HG03097 (cell line): ENCODE results near the gene DLG2.

Experiments used
- ATAC-seq: cut with Tn5 transposase; IDR thresholded peaks from one replicate; pipeline ENCODE4 v1.9.1; 2021; ENCODE audit not compliant: unreplicated experiment, low FRiP score

Gene DLG2

DNA sequence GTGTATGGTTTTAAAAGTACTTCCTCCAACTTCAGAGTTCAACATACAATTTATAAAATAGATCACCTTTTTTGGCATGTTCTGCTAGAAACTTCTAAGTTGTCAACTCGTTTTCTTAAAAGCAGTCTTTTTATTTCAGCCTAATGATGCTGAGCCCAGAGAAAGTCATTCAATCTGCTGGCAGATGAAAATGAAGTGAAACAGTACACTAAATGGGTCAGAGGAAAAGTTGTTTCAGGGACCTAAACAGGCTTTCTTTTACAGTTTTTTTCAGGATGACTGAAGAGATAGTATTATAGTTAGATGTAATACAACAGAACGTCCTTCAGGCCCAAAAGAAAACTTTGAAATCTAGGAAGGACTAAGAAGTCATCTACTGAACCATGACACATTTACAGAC lies 1498.3 kb downstream of the DLG2 start:
- ATAC-seq = no peak

DNA sequence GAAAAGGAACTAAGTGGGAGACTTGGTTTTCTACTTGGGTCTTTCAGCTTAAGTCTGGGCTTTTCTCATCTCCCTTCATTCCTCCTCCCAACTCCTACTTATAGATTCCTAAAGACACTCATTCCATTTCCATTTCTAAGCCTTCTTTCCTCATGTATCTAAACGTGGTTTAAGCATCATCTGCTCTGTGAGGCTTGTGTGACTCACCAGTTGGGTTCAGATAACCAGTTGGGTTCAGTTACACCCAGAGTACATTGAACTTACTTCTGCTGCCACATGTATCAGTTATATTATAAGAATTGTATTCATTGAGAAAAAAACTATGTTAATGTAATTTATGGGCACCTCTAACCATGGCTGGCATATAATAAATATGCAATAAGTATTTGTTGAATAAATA lies 1509.8 kb downstream of the DLG2 start:
- no peak for ATAC-seq

DNA sequence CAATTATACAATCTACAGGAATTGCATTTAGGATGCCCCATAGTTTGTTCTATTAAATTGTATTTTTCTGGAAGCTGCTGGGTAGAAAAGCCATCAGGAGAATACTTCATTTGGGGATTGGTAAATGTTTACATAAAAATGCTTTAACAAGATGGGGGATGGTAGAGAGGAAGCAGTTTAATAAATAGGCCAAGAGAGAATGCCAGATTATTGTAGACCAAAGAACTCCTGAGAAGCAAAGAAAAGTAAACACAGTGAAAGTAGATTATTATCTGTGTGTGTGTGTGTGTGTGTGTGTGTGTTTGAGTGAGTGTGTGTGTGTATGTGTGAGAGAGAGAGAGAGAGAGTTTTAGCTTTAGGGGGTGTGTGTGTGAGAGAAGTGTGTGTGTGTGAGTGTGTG lies 1520.6 kb downstream of the DLG2 start:
- ATAC-seq = no peak

GRCh38 chr11:84105148-84105547 lies 1522.0 kb downstream of the DLG2 start:
- ATAC-seq = no peak

DNA sequence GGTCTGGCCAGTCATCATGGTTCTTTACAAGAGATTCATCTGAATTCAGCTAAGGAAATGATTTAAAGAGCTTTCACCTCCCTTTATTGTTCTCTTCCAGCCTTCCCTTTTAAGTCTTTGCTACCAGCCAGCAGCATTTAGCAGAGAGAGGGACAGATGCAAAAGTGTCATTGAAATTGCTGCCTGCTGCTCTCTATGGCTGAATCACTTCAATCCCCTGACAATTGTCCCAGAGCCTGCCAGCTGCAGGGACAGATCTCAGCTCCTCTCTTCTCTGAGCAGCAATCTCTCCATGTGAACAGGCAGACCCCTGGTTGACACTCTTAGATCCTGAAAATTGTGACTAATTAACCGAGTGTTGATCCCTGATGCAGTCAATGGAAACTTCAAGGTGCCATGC lies 1524.0 kb downstream of the DLG2 start:
- ATAC-seq = no peak

- ATAC-seq = no peak
Observed at GRCh38 chr11:84097186-84097585, 1530.0 kb downstream of the DLG2 start.

DNA sequence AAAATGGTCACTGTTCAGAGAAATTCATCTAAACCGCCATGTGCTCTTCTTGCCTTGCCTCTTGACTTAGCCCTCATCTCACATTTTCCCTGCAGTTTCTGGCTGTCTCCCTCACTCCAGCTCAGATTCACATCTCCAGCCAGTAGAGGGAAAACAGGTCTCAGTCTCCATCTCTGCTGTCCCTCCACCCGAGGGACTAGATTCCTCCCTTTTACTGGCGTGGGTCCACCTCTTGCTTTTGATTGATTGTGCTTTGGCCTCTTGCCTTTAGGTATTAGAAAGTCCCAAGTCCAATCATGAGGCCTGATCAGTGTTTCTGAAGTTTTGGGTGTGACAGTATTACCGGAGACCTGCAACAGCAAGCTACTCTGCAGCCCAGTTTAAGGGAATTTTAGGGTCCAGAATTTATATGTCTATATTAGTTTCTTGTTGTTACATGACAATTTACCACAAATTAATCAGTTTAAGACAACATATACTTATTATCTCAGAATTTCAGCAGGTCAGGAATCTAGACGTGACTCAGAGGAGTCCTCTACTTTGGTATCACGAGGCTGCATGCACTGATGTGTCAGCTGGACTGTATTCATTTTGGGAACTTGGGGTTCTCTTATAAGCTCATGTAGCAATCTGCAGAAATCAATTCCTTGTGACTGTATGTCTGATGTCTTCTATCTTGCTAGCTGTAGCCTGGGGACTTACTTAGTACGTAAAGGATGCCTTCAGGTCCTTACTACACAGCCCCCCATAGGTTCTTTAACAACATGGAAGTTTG lies 1535.7 kb downstream of the DLG2 start:
- no peak for ATAC-seq

DNA sequence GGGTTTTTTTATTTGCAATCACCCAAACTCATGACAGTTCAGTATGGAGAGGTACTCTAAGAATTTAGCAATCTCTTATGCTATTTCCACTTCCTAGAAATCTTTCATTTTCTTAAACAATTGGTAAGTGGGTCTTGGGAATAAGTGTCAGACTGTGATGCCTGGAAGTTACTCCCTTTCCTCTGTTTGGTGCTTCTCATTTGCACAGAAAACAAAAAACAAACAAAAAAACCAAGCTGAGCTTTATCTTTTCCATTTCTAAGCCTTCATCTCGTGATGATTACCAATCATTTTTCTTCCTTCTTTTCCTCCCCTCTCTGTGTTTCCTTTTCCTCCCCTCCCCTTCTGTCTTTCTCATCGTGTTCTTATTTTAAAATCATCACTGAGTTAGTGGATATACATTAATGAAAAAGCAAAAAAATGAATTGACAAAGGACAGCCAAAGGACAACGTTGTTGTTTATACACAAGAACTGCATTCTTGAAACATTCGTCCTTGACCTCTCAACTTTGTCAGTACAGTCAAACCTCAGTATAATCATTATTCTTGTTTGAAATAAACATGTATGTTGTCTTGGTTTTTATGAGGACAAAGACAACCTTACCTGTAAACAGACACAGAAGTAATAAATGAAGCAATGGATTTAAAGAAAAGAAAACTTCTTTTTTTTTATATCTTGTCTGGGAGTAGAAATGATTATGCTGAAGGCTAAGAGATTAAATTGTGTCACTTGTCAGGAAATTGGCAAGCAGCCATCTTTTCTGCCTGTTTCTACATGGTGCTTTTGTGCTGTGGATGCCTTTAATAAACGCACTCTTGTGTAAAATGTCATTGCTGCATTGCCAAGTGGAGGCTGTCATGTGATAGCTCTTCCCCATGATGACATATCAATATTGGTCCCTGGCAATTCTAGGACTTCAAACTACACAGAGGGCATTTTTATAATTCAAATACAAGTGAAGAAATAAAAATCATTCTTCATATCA lies 1537.8 kb downstream of the DLG2 start:
- ATAC-seq = no peak

GRCh38 chr11:84071851-84072250 lies 1555.3 kb downstream of the DLG2 start:
- ATAC-seq = no peak

DNA sequence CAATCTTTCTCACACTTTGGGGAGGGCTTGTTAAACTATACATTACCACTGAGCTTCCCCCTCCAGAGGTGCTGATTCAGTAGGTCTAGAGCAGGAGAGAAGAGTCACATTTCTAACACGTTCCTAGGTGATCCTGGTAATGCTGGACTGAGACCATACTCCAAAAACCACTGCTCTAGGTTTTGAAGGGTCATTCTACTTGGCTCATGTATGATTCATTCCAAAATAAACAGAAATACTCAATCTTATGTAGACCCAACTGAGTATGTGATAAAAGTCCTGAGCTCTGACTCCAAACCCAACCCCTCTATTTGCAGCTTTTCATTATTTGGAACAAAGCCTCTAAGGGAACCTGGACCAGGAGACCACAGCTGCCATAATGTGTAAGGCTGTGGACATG lies 1558.1 kb downstream of the DLG2 start:
- no peak for ATAC-seq

- ATAC-seq = no peak
Observed at GRCh38 chr11:84061726-84062125, 1565.4 kb downstream of the DLG2 start.

DNA sequence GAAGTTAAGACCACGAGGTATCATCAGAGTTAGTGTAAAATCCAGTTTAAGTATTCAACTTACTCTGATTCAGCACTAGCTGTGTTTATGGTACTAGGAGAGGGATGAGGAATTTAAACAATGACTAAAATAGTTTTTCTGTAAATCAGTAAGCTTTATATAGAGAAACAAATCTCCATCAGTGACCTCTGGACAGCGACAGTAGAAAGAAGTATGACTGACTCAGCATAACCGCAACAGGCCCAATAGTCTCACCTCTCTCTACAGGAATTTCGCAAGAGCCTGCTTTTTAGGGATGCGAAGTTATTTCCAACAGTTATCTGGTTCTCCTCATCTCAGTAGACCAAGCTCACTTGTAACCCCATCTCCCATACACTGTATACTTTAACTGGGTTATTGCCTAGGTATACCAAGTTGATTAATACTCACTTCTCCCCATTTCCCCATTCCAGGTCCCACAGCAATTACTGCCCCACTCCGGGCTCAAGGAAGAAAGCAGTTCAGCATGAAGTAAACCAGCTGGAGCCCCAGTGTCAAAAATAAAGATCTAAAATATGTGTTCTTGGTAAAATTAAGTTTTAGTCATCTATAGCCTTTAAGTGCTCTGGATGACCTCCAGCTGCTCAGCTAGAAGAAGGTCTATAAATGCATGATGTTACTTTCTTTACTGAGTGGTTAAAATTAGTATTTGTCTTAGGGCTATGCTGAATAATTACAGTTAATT lies 1570.3 kb downstream of the DLG2 start:
- ATAC-seq = no peak

- no peak for ATAC-seq
Observed at GRCh38 chr11:84045146-84045545, 1582.0 kb downstream of the DLG2 start.

GRCh38 chr11:84044706-84045105 lies 1582.4 kb downstream of the DLG2 start:
- no peak for ATAC-seq

DNA sequence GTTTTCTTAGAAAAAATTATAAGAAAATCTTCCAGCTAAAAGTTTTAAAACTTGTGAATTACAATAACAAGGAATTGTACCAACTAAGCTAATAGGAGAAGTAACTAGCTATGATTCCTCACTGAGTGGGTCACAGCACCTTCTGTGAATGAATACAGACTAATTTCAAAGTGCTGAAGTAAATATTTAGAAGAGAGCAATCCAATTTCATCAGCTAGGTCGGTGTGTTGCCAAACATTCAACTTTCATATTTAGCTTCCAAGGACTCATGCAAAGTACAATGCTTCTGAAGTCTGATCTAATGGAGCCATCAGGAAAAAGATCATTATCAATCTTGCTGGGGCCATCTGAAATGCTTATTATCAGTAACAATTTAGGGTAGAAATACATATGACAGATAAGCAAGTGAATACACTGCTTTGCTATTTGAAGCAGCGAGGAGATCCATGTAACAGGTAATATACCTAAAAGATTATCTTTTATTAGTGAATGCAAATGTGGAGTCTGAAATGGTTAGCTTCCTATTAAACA lies 1590.4 kb downstream of the DLG2 start:
- no peak for ATAC-seq

DNA sequence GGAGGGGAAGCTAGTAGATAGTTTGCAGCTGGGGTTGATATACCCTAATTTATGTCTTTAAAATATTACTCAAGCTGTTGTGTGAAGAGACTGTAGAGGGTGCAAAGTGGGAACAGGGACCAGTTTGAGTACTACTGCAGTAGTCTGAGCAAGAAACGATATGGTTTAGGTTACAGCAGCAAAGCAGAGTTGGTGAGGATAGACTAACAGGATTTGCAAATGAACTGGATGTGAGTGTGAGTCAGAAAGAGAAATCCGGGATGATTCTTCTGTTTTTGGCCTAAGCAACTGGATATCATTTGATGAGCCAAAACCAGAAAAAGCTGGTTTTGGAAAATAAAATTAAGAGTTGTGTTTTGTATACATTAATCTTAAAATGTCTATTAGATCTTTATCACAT lies 1591.5 kb downstream of the DLG2 start:
- ATAC-seq = no peak

GRCh38 chr11:84034484-84034883 lies 1592.7 kb downstream of the DLG2 start:
- no peak for ATAC-seq

DNA sequence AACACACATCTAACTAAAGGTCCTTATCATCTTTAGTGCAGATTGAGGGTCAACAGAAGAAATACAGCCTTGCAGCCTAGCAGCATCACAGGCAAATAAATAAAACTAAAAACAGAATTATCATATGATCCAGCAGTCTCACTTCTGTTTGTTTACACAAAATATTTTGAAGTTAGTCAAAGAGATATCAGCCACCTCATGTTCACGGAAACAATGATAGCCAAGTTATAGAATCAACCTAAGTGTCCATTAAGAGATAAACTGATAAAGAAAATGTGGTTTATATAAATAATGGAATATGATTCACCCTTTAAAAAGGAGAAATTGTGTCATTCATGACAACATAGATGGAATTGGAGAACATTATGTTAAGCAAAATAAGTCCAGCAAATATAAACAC lies 1602.9 kb downstream of the DLG2 start:
- ATAC-seq = no peak

GRCh38 chr11:84022695-84023094 lies 1604.4 kb downstream of the DLG2 start:
- ATAC-seq = no peak

- ATAC-seq = no peak
Observed at GRCh38 chr11:84022201-84022600, 1604.9 kb downstream of the DLG2 start.

- no peak for ATAC-seq
Observed at GRCh38 chr11:84021291-84021690, 1605.9 kb downstream of the DLG2 start.
